GM12891 (cell line): ENCODE data around the gene SPON2.

ENCODE experiments used
- DNase-seq: peaks from one replicate; pipeline ENCODE4 v3.0.0; 2011; ENCODE audit warnings: low spot score; ENCODE audit not compliant: insufficient read length
- FAIRE-seq: peaks from 2 replicates; lab custom pipeline; 2011; peaks lifted over from hg19 to GRCh38; lab: Jason Lieb, UNC
- PAX5 ChIP-seq: IDR thresholded peaks from 2 replicates; pipeline ENCODE4 v1.6.1; 2011; ENCODE audit warnings: low read length, moderate library complexity, mild to moderate bottlenecking; ENCODE audit not compliant: insufficient read depth, severe bottlenecking
- POLR2A ChIP-seq: IDR thresholded peaks from 2 replicates; pipeline ENCODE4 v1.6.1; 2011; ENCODE audit warnings: low read depth, low read length, control low read depth
- POLR2AphosphoS5 ChIP-seq: IDR thresholded peaks from 2 replicates; pipeline ENCODE4 v1.6.1; 2011; ENCODE audit warnings: low read depth, low read length, control low read depth
- POU2F2 ChIP-seq: IDR thresholded peaks from 2 replicates; pipeline ENCODE4 v1.6.1; 2011; ENCODE audit warnings: low read depth, mild to moderate bottlenecking, control low read depth, low read length, moderate library complexity
- SPI1 ChIP-seq: IDR thresholded peaks from 2 replicates; pipeline ENCODE4 v1.6.1; 2011; ENCODE audit warnings: low read depth, low read length, control low read depth
- TAF1 ChIP-seq: IDR thresholded peaks from 2 replicates; pipeline ENCODE4 v1.6.1; 2011; ENCODE audit warnings: low read depth, low read length, control low read depth

The SPON2 gene

GRCh38 chr4:1209821-1210220 is 37.4 kb upstream of the SPON2 start:
- FAIRE-seq (no peak), DNase-seq (no peak)
- TF ChIP-seq POLR2AphosphoS5: no peak
- TF ChIP-seq PAX5: no peak
- TF ChIP-seq POU2F2: no peak
- TF ChIP-seq SPI1: no peak
- TF ChIP-seq TAF1: no peak
- no peak for TF ChIP-seq POLR2A

GRCh38 chr4:1208970-1209704 is 36.8 kb upstream of the SPON2 start:
- FAIRE-seq (no peak), DNase-seq (no peak)
- TF ChIP-seq POLR2A (no peak), TAF1 (no peak), POLR2AphosphoS5 (no peak), POU2F2 (no peak), PAX5 (no peak), SPI1 (no peak)

DNA sequence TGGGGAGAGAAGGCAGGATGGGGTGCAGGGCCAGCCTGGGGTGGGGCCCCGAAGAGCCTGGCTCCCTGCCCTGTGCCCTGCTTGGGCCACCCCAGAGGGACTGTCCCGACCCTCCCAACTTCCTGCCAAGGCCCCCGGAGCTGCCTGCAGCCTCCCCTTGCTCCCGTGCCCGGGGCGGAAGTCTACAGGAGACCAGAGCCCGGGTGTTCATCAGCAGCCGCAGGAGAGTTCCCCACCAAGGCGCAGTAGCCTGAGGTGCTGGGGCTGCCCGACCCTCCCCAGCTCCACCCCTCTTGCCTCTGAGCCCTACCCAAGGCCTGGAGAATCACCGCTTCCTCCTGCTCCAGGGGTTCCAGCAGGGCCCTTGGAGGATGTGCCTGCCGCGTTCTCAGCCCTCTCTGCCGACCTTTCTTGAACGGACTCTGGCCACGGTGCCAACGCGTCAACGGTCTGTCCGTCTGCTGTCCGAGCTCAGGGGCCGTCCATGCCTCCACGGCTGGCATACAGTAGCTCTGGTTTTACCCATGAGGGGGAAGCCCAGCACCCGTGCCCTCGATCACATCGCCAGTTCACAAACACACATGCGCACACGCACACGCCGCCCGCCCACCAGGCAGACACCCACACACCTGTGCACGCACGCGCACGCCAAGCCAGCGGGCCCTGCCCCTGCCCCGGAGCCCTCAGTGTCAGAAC is 36.0 kb upstream of the SPON2 start:
- FAIRE-seq (no peak), DNase-seq (no peak)
- TF ChIP-seq POU2F2 (no peak), TAF1 (no peak), POLR2AphosphoS5 (no peak), PAX5 (no peak), SPI1 (no peak), POLR2A (no peak)

- FAIRE-seq: no peak
- DNase-seq: no peak
- TF ChIP-seq POU2F2 (no peak), TAF1 (no peak)
Measured at GRCh38 chr4:1207603-1208265, 35.4 kb upstream of the SPON2 start.

DNA sequence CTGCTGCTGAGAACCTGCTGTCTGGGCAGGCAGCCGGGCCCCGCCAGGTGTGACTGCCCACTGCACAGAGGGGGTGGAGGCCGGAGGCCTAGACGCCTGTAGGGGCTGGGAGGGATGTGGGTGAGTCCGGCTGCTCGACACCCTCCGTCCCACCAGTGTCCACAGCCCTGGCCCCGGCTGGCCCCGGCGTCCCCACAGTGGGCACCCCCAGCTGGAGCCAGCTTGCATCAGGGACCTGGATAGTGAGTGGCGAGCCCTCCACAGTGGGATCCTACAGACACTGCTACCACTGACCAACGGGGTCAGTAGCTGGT is 34.7 kb upstream of the SPON2 start:
- TF ChIP-seq POLR2AphosphoS5 (no peak), POU2F2 (no peak), TAF1 (no peak)
- no peak for FAIRE-seq
- no peak for DNase-seq

DNA sequence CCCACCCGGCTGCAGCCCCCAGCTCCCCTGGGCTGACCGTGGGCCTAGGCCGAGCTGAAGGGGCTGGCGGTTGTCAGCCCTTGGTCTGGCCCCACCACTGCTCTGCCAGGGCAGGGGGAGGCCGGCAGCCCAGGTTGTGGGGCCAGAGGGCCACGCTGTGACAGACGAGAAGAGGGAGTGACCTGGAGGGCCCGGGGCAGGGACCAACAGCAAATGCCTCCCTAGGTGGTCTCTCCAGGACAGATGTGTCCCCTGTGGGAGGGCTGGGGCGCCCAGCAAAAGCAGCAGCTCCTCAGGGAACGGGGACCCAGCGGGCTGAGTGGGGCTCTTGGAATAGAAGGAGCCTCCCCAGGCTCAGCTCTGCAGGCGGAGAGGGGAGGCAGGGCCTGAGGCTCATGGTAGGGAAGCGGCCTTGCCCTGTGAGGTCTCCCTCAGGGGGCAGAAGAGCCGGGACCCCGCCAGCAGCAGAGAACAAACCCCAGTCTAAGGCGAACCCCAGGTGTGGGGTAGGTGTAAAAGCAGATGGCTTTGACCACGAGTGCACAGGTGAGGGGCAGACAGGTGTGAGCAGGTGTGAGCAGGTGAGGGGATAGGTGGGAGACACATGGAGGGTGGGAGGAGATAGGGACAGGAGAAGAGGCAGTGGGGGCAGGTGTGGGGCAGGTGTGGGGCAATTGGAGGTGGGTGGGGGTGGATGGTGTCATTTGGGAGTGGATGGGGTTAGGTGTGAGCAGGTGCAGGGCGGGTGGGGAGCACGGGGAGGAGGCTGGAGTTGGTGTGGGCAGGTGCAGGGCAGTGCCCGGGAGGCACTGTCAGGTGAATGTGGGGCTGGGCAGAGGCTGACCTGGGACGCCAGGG is 34.1 kb upstream of the SPON2 start:
- DNase-seq: no peak
- TF ChIP-seq TAF1: no peak
- TF ChIP-seq POLR2AphosphoS5: no peak
- TF ChIP-seq SPI1: no peak
- TF ChIP-seq POLR2A: no peak
- no peak for TF ChIP-seq POU2F2
- TF ChIP-seq PAX5: no peak
- no peak for FAIRE-seq

DNA sequence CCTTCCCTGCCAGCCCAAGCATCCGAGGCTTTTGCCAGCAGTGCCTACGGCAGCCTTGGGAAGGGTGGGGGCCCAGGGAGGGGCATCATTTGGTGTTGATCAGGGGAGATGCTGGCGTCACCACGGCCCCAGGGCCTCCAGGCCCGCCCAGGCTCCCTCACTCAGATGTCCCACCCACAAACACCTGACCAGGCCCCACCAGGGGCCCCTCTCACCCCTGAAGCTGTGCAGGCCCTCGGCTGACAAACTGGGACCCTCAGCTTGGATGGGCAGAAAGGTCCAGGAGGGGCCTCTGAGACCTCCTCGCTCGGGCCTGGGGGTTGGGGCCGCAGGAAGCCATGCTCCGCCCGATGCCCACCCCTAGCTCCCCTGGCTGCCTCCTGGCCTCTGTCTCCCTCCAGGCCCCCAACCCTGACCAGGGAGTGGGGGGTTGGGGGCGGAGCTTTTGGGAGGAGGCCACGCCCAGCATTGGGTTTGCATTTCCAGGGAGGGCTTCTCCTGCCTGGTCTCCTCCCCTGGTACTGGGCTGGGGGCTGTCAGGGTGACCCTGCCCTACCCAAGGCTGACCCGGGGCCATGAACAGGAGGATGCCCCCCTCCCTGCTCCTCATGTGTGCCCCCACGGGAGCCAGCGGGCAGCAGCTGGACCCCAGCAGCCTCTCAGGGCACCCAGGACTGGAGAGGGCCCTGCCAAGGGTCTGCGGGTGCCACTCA is 33.4 kb upstream of the SPON2 start:
- FAIRE-seq (no peak), DNase-seq (no peak)
- TF ChIP-seq SPI1 (no peak), POU2F2 (no peak), POLR2AphosphoS5 (no peak), TAF1 (no peak), PAX5 (no peak), POLR2A (no peak)

GRCh38 chr4:1204828-1205585 is 32.6 kb upstream of the SPON2 start:
- TF ChIP-seq PAX5 (no peak), POLR2AphosphoS5 (no peak), POU2F2 (no peak), SPI1 (no peak), TAF1 (no peak), POLR2A (no peak)
- no peak for DNase-seq
- no peak for FAIRE-seq
